RWPE1 (cell line): ENCODE results near the gene NUP107.

Experiments used
- CTCF ChIA-PET: fragments of 350-600 bp; sonication (Branson Sonifier 250); formaldehyde crosslinking; extraction: SDS; loops from one replicate; lab custom pipeline; 2021; lab: Yijun Ruan, JAX
- POLR2A ChIA-PET: fragments of 400-600 bp; formaldehyde crosslinking; extraction: SDS; loops from one replicate; lab custom pipeline; 2020; ENCODE audit warnings: antibody characterized with exemption; ENCODE audit not compliant: low non-redundant PET; lab: Yijun Ruan, JAX
- DNase-seq: peaks from one replicate; pipeline ENCODE4 v3.0.0; 2012; ENCODE audit warnings: low spot score
- H3K27ac ChIP-seq: fragments of 450-650 bp; 2 replicates; pipeline ENCODE4 v1.5.1; 2017
- TF ChIP-seq, protein P1 (sequence below): fragments of 450-650 bp; conservative IDR thresholded peaks from 2 replicates; pipeline ENCODE4 v1.5.1; 2017; ENCODE audit warnings: low read depth, mild to moderate bottlenecking

Gene NUP107

DNA sequence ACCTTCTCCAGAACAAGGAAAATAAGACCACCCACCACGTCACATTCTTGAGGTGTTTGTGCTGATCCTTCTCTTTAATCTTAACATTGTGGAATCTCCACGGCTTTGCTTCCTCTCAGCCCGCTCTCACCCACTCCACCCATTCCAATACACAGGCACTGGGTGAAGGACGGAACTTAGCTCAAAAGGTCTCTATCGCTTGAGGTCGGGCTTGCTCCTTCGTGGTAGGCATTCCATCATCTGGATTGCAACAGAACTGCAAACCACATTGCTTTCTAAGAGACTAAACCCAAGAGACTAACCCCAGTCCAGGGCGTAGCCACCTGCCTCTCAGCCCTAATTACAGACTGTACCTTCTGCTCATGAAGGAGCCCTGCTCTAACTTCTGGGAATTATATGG lies 97.2 kb downstream of the NUP107 start:
- no peak overlapping the region for H3K27ac ChIP-seq
- no peak for DNase-seq
- ChIA-PET POLR2A (no interaction called here), CTCF (no interaction called here)
- TF ChIP-seq, protein P1, sequence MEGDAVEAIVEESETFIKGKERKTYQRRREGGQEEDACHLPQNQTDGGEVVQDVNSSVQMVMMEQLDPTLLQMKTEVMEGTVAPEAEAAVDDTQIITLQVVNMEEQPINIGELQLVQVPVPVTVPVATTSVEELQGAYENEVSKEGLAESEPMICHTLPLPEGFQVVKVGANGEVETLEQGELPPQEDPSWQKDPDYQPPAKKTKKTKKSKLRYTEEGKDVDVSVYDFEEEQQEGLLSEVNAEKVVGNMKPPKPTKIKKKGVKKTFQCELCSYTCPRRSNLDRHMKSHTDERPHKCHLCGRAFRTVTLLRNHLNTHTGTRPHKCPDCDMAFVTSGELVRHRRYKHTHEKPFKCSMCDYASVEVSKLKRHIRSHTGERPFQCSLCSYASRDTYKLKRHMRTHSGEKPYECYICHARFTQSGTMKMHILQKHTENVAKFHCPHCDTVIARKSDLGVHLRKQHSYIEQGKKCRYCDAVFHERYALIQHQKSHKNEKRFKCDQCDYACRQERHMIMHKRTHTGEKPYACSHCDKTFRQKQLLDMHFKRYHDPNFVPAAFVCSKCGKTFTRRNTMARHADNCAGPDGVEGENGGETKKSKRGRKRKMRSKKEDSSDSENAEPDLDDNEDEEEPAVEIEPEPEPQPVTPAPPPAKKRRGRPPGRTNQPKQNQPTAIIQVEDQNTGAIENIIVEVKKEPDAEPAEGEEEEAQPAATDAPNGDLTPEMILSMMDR = no peak

DNA sequence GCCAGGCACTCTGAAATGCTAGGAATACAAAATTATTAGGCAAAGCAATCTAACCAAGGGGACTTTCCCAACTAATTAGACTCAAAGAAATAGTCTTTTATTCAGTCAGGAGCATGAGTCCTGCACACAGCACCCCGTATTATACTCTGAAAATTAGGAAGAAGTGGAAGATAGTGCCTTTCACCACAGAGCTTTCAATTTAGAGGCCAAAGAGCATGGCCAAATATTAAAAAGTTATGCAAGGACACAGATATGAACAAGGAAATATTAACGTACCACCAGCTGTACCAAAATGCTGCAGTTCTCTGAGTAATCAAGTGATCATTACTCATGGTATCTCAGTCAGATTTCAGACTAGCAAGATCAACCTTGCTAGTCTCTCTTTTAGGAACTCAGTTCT lies 98.6 kb downstream of the NUP107 start:
- TF ChIP-seq, protein P1 = no peak
- H3K27ac ChIP-seq = peak overlapping the region; percentile 40; the same call in 1 of the 2 replicates
- DNase-seq = peak; percentile 34
- POLR2A ChIA-PET = no interaction called here
- CTCF ChIA-PET = interaction anchor here (0.7 kb wide), 1 partner anchor 376 kb away, joined by 3 read pairs; no protein-coding TSS in a partner anchor

DNA sequence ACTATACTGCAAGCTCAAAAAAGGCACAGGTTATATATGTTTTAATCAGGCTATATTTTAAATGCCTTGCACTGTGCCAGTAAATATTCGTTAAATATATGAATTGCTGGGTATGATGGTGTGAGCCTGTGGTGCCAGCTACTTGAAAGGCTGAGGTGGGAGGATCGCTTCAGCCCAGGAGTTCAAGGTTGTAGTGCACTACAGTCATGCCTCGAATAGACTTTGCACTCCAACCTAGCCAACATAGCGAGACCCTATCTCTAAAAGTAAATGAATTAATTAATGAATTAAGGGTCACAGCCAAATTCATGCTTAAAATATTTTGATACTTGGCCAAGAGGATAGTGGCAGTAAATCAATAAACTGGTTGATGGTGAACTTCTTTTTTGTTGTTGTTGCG lies 99.0 kb downstream of the NUP107 start:
- H3K27ac ChIP-seq = peak overlapping the region; percentile 62; the same call in 1 of the 2 replicates
- TF ChIP-seq, protein P1 = no peak
- CTCF ChIA-PET = interaction anchor here (0.6 to 0.7 kb wide), 2 partner anchors 272 to 376 kb away, joined by 3 to 7 read pairs; no protein-coding TSS in a partner anchor
- DNase-seq = no peak
- POLR2A ChIA-PET = no interaction called here

DNA sequence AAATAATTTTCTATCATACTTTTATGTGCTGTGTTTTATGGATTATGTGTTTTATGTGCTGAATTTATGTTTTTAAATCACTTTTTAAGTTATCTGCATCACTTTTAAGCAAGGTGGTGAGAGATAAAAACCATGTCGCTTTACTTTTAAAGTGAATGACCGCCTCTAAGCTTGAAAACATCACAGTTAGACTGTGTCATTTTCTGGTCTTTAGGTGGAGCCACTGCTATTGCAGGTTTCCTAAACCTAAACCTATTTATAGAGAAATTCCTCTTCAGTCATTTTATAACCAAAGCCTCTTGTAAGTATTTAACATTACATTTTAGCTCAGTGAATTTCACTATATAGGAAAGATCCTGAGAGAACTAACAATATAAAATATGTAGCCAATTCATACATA lies 100.2 kb downstream of the NUP107 start:
- POLR2A ChIA-PET = interaction anchor here (0.7 to 0.8 kb wide), 2 partner anchors 21 to 27 kb away, joined by 4 to 5 read pairs; partner anchors contain the start of gene MDM2
- CTCF ChIA-PET = interaction anchor here (0.6 to 0.7 kb wide), 2 partner anchors 43 to 1267 kb away, joined by 3 read pairs; no protein-coding TSS in a partner anchor
- H3K27ac ChIP-seq = peak overlapping the region; percentile 62
- TF ChIP-seq, protein P1 = no peak
- DNase-seq = no peak

DNA sequence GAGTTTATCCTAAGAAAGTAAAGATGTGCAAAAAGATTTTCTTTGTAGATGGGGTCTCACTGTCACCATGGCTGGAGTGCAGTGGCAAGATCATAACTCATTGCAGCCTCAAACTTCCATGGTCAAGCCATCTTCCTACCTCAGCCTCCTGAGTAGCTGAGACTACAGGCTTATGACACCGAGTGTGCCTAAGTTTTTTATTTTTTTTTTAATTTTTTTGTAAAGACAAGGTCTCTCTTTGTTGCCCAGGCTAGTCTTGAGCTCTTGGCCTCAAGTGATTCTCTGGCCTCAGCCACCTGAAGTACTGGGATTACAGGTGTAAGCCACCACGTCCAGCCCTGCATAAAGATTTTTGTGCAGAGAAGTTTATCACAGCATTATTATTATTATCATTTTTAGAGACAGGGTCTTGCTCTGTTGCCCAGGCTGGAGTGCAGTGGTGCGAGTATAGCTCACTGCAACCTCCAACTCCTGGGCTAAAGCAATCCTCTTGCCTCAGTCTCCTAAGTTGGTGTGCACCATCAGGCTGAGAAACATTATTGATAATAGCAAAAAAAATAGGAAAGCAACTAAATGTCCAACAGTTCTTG lies 101.9 kb downstream of the NUP107 start:
- no peak overlapping the region for H3K27ac ChIP-seq
- ChIA-PET CTCF (interaction anchor here (0.7 kb wide), 1 partner anchor 19 kb away, joined by 4 read pairs; the partner anchor contains the start of gene MDM2), POLR2A (no interaction called here)

DNA sequence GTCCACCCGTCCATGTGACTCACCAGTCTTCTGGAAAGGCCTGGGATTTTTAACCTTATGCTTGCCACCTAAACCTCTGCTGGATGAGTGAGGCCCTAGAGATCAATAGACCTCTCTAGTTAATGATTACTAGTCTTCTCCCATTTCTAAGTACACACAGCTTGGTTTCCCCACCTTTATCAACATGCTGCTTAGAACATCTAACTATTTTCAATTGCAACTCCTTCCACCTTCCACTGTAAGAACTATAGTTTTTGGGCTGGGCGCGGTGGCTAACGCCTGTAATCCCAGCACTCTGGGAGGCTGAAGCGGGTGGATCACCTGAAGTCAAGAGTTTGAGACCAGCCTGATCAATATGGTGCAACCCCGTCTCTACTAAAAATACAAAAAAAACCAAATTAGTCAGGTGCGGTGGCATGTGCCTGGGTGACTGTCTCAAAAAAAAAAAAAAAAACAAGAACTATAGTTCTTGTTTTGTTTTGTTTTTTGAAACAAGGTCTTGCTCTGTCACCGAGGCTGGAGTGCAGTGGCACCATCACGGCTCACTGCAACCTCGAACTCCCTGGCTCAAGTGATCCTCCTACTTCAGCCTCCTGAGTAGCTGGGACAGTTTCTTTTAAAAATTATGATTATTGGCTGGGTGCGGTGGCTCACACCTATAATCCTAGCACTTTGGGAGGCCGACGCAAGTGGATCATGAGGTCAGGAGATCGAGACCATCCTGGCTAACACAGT lies 102.5 kb downstream of the NUP107 start:
- TF ChIP-seq, protein P1 = no peak
- POLR2A ChIA-PET = no interaction called here
- H3K27ac ChIP-seq = no peak overlapping the region
- CTCF ChIA-PET = no interaction called here
- no peak for DNase-seq

More for the DNA sequence above, 101.9 kb downstream of the NUP107 start:
- TF ChIP-seq, protein P1 = no peak
- no peak for DNase-seq
